Testis (tissue), 3 donors: ENCODE measurements around the gene MED9. TPM values are rescaled to one million over a fixed set of nuclear protein-coding genes. Genes with fewer than 3 reads are reported as not detected.

Experiments
- DNase-seq: peaks from one replicate; pipeline ENCODE4 v3.0.0-alpha.2; 2019
- H3K27ac ChIP-seq, 2 donors: fragments of 200-600 bp; sonication (generic); one replicate each; pipeline ENCODE4 v1.5.1; 2019
- H3K27me3 ChIP-seq: fragments of 200-600 bp; sonication (generic); one replicate; pipeline ENCODE4 v1.5.1; 2019
- H3K36me3 ChIP-seq: fragments of 200-600 bp; sonication (generic); one replicate; pipeline ENCODE4 v1.5.1; 2017; ENCODE audit warnings: low read depth; ENCODE audit errors: missing control alignments
- H3K4me1 ChIP-seq: fragments of 200-600 bp; sonication (generic); one replicate; pipeline ENCODE4 v1.5.1; 2019
- H3K4me3 ChIP-seq, 2 donors: fragments of 200-600 bp; sonication (generic); one replicate each; pipeline ENCODE4 v1.5.1; 2017 to 2019
- H3K9me3 ChIP-seq: fragments of 200-600 bp; sonication (generic); one replicate; pipeline ENCODE4 v1.5.1; 2017
- CTCF ChIP-seq, 3 experiments: fragments of 450-650 bp in 2 of 3; fragments of 200-600 bp in 1 of 3; sonication (generic) in 1 of 3; IDR thresholded peaks; one replicate each; pipeline ENCODE4 v1.5.1; 2016 to 2019; ENCODE audit warnings: antibody characterized with exemption in 3 of 3, mild to moderate bottlenecking in 2 of 3, moderate library complexity in 1 of 3
- POLR2A ChIP-seq: fragments of 450-650 bp; IDR thresholded peaks from one replicate; pipeline ENCODE4 v1.6.1; 2017; ENCODE audit warnings: antibody characterized with exemption, mild to moderate bottlenecking, moderate library complexity
- WGBS, 2 donors: methylation state at CpG; one replicate each; pipeline ENCODE4 v1.1.5; 2018; 5-methylcytosine and 5-hydroxymethylcytosine counted together
- intact Hi-C: fragments of 100-400 bp; cut with DNase I; formaldehyde crosslinking; loops from one replicate; pipeline ENCODE4 v1.15.1; 2023; ENCODE audit warnings: low total_unique reads
- polyA plus RNA-seq: library from polyadenylated mRNA; stranded (reverse); fragments of 350-450 nt; fragmentation: Illumina TruSeq; extraction: RNeasy Lipid Tissue Mini Kit (QIAGEN cat#74804); gene quantifications from one replicate; pipeline ENCODE4 v1.2.3, GENCODE V29; 2014; ENCODE audit warnings: low read depth, low replicate concordance; ENCODE audit not compliant: insufficient read depth
- total RNA-seq, 2 donors: library from RNA; depleted of rRNA; stranded (reverse); fragments of >200 nt; gene quantifications; one replicate each; pipeline ENCODE4 v1.2.3, GENCODE V29; 2016

Gene MED9
- total and polyA plus RNA-seq, 3 donors from 2014 or later: 18.8 to 42.6 (median 35.9) TPM

- Histone ChIP-seq H3K27me3 (no peaks in the 10 kb centered on the region), H3K27ac (no peak overlapping the region), H3K9me3 (no peaks in the 10 kb centered on the region), H3K4me3 (no peak overlapping the region), H3K36me3 (no peaks in the 10 kb centered on the region), H3K4me1 (no peaks in the 10 kb centered on the region)
- TF ChIP-seq POLR2A (no peak), CTCF (IDR thresholded peaks at IDR 0.05) (no peak)
- 85 to 89% methylated on average over 3 to 4 of the region's 4 CpGs for WGBS, 2 donors
- intact Hi-C loops: no loop called here
- DNase-seq: no peak
Observed at GRCh38 chr17:17446666-17447155, 30.1 kb upstream of the MED9 start.

GRCh38 chr17:17447264-17447663 lies 29.5 kb upstream of the MED9 start:
- H3K27ac ChIP-seq: no peak overlapping the region
- intact Hi-C loops: no loop called here

GRCh38 chr17:17448076-17448475 lies 28.7 kb upstream of the MED9 start:
- whole genome bisulfite sequencing, 2 donors: 38 to 47% methylated on average over 5 of the region's 5 CpGs
- Histone ChIP-seq H3K27me3 (no peaks in the 10 kb centered on the region), H3K4me1 (no peaks in the 10 kb centered on the region), H3K9me3 (no peaks in the 10 kb centered on the region), H3K4me3 (no peak overlapping the region), H3K36me3 (no peaks in the 10 kb centered on the region), H3K27ac (no peak overlapping the region)
- DNase-seq: no peak
- TF ChIP-seq POLR2A: no peak
- no peak for TF ChIP-seq CTCF (IDR thresholded peaks at IDR 0.05)
- intact Hi-C loops: no loop called here

More at GRCh38 chr17:17447264-17447663, 29.5 kb upstream of the MED9 start:
- no peak for DNase-seq
- WGBS, 2 donors: 88 to 89% methylated on average over 5 of the region's 5 CpGs
- no peaks in the 10 kb centered on the region for H3K36me3 ChIP-seq
- H3K4me3 ChIP-seq: no peak overlapping the region
- no peaks in the 10 kb centered on the region for H3K9me3 ChIP-seq
- H3K27me3 ChIP-seq: no peaks in the 10 kb centered on the region
- H3K4me1 ChIP-seq: no peaks in the 10 kb centered on the region
- TF ChIP-seq CTCF (IDR thresholded peaks at IDR 0.05) (no peak), POLR2A (no peak)

GRCh38 chr17:17448723-17449122 lies 28.1 kb upstream of the MED9 start:
- DNase-seq: no peak
- H3K4me3 ChIP-seq: no peak overlapping the region
- no peak for TF ChIP-seq CTCF (IDR thresholded peaks at IDR 0.05)
- WGBS, 2 donors: 87 to 96% methylated on average over 2 to 4 of the region's 4 CpGs
- intact Hi-C loops: no loop called here
- H3K4me1 ChIP-seq: no peaks in the 10 kb centered on the region
- H3K27me3 ChIP-seq: no peaks in the 10 kb centered on the region
- no peak overlapping the region for H3K27ac ChIP-seq
- no peaks in the 10 kb centered on the region for H3K36me3 ChIP-seq
- H3K9me3 ChIP-seq: no peaks in the 10 kb centered on the region

GRCh38 chr17:17453088-17453487 lies 23.7 kb upstream of the MED9 start:
- intact Hi-C loops: no loop called here
- DNase-seq: no peak
- TF ChIP-seq POLR2A (no peak), CTCF (IDR thresholded peaks at IDR 0.05) (no peak)
- Histone ChIP-seq H3K4me3 (no peak overlapping the region), H3K36me3 (no peaks in the 10 kb centered on the region), H3K4me1 (no peaks in the 10 kb centered on the region), H3K9me3 (no peaks in the 10 kb centered on the region), H3K27ac (no peak overlapping the region), H3K27me3 (no peaks in the 10 kb centered on the region)
- 84 to 85% methylated on average over 9 of the region's 9 CpGs for WGBS, 2 donors
